HL-60 (cell line): Measurements from ENCODE around the gene CCDC57.
A peak's percentile ranks its signal among the peaks of the same experiment; 100 is the strongest.

ENCODE experiments used
- DNase-seq, 2 experiments: peaks; one replicate each; pipeline ENCODE4 v3.0.0-alpha.2; 2010 to 2020; ENCODE audit warnings: low read depth in 1 of 2, low spot score in 1 of 2
- H3K27ac ChIP-seq: fragments of 250-450 bp; sonication (Bioruptor Pico); replicated peaks from 2 replicates; pipeline ENCODE4 v1.5.1; 2020; ENCODE audit warnings: mild to moderate bottlenecking, moderate library complexity
- H3K27me3 ChIP-seq: fragments of 250-450 bp; sonication (Bioruptor Pico); 2 replicates; pipeline ENCODE4 v1.5.1; 2021; ENCODE audit warnings: mild to moderate bottlenecking, moderate library complexity; ENCODE audit not compliant: insufficient read depth, poor library complexity, severe bottlenecking
- H3K4me3 ChIP-seq: replicated peaks from 2 replicates; pipeline ENCODE4 v1.5.1; 2011; ENCODE audit warnings: mild to moderate bottlenecking, control low read depth, low read length; ENCODE audit not compliant: insufficient read depth
- CTCF ChIP-seq: IDR thresholded peaks from one replicate; pipeline ENCODE4 v1.5.1; 2011; ENCODE audit warnings: low read length, control low read depth, inconsistent platforms; ENCODE audit not compliant: insufficient read depth
- GABPA ChIP-seq: IDR thresholded peaks from 2 replicates; pipeline ENCODE4 v1.6.1; 2012; ENCODE audit warnings: low read depth
- POLR2AphosphoS5 ChIP-seq: IDR thresholded peaks from 2 replicates; pipeline ENCODE4 v1.6.1; 2012; ENCODE audit warnings: low read depth
- REST ChIP-seq: IDR thresholded peaks from 2 replicates; pipeline ENCODE4 v1.6.1; 2012; ENCODE audit warnings: low read depth; ENCODE audit not compliant: insufficient replicate concordance
- SPI1 ChIP-seq: IDR thresholded peaks from 2 replicates; pipeline ENCODE4 v1.6.1; 2012; ENCODE audit warnings: low read depth, mild to moderate bottlenecking, borderline replicate concordance

Gene CCDC57

GRCh38 chr17:82113422-82113821 is 99.2 kb downstream of the CCDC57 start:
- Histone ChIP-seq H3K4me3 (no peak overlapping the region), H3K27ac (peak overlapping the region; percentile 46), H3K27me3 (no peaks in the 10 kb centered on the region)
- no peak for DNase-seq
- TF ChIP-seq POLR2AphosphoS5 (no peak), SPI1 (no peak), CTCF (no peak), GABPA (no peak), REST (no peak)

GRCh38 chr17:82112914-82113311 is 99.7 kb downstream of the CCDC57 start:
- DNase-seq: no peak

More at GRCh38 chr17:82112914-82113311, 99.7 kb downstream of the CCDC57 start:
- H3K4me3 ChIP-seq: no peak overlapping the region
- no peaks in the 10 kb centered on the region for H3K27me3 ChIP-seq
- H3K27ac ChIP-seq: peak overlapping the region; percentile 46
- TF ChIP-seq SPI1 (no peak), POLR2AphosphoS5 (no peak), CTCF (no peak), REST (no peak), GABPA (no peak)
